22Rv1 (cell line): ENCODE results near the gene KCNG2.

Experiments used
- CTCF ChIP-seq: fragments of 450-650 bp; IDR thresholded peaks from 2 replicates; pipeline ENCODE4 v1.5.1; 2017; ENCODE audit warnings: mild to moderate bottlenecking
- ZFX ChIP-seq: fragments of 450-650 bp; IDR thresholded peaks from 2 replicates; pipeline ENCODE4 v1.6.1; 2017; ENCODE audit warnings: antibody characterized with exemption, borderline replicate concordance

DNA sequence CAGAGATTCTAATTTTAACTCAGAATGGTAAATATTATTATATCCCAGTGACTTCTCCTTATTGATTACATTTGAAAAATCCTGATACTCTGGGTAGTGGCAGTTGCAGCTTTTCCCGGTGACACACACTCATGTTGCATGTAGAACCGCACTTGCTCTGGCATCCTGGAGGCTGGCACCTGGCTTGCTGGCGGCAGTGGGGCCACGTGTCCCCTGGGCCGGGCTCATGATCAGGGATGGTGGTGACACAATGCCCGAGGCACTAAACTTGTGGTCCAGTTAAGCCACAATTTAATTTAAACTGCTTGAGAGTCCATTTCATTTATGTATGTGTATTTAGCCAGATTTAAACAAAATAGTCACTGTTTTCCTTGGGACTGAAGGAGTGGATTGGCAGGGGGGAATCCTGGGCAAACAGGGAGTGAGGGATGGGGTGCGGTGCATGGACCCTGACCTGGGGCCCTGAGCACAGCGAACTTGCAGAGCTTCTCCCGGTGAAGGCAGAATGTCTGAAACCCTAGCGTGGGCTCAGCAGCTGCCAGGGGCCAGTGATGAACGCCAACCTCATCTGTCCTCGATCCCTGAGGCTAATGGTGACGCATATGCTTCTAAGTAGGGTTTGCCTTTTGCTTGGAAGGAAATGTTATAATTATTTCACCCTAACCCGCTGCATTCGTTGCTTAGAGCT is 50.0 kb downstream of the KCNG2 start:
- TF ChIP-seq CTCF, result no peak
- no peak for TF ChIP-seq ZFX
